ENCODE data around the gene CELF6. TPM values are rescaled to one million over a fixed set of nuclear protein-coding genes. Genes with fewer than 3 reads are reported as not detected.

CELF6 gene
- total RNA-seq, 3 donors from 2014 or later: 2.6 to 3.5 (median 2.9) TPM

DNA sequence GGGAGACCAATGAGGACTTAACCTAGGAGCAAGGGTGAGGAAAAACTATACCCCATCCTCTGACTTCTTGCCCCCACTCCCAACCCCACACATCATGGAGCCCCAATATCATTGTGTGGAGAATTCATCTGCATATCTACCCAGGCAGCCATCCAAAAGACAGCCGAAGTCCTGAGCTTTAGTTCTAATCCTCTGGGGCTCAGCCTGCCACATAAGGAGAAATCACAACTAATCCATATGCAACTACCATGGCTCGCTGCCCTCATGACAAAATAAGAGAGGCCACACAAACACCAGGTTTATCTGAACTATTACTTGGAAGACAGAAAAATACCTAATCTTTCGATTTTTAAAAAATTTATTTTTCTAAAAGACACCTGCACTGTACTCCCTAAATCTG is 38.2 kb upstream of the CELF6 start:
- TF ChIP-seq POLR2AphosphoS5 (IDR thresholded peaks at IDR 0.05) (no peak), POLR2A (IDR thresholded peaks at IDR 0.05) (no peak)
- TF ChIP-seq, protein P1, sequence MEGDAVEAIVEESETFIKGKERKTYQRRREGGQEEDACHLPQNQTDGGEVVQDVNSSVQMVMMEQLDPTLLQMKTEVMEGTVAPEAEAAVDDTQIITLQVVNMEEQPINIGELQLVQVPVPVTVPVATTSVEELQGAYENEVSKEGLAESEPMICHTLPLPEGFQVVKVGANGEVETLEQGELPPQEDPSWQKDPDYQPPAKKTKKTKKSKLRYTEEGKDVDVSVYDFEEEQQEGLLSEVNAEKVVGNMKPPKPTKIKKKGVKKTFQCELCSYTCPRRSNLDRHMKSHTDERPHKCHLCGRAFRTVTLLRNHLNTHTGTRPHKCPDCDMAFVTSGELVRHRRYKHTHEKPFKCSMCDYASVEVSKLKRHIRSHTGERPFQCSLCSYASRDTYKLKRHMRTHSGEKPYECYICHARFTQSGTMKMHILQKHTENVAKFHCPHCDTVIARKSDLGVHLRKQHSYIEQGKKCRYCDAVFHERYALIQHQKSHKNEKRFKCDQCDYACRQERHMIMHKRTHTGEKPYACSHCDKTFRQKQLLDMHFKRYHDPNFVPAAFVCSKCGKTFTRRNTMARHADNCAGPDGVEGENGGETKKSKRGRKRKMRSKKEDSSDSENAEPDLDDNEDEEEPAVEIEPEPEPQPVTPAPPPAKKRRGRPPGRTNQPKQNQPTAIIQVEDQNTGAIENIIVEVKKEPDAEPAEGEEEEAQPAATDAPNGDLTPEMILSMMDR (IDR thresholded peaks at IDR 0.05): no peak
- Histone ChIP-seq H3K27me3 (no peaks in the 10 kb centered on the region), H3K4me1 (peaks cover 4 to 6% of the 10 kb centered on the region in 2 donors), H3K36me3 (no peaks in the 10 kb centered on the region), H3K27ac (peak overlapping the region; percentile 82 to 91), H3K9me3 (no peaks in the 10 kb centered on the region), H3K4me3 (no peak overlapping the region)
- intact Hi-C loops (cut with DNase I; ENCODE audit: low total_unique reads): no loop called here
- DNase-seq (ENCODE audit: low spot score in 2 of 2): no peak

DNA sequence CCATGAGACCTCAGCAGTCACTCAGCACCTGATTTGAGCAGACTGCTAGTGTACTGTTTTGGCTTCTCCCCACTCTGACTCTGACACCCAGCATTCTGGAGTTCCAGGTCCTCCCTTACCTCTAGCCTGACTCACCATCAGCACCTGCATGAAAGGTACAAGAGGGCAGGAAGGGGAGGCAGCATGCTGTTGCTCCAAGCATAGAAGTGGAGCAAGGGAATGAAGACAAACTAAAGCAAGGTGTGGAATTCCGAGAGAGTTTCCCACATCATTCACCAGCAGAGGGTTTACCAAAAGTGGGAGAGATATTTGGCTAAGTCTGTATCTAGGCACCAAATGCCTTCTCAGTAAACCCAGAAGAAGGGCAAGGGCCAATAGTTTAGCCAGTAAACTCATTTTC is 34.5 kb upstream of the CELF6 start:
- Histone ChIP-seq H3K36me3 (no peaks in the 10 kb centered on the region), H3K4me1 (peaks cover 4 to 6% of the 10 kb centered on the region in 2 donors), H3K27me3 (no peaks in the 10 kb centered on the region), H3K9me3 (no peaks in the 10 kb centered on the region), H3K27ac (no peak overlapping the region), H3K4me3 (no peak overlapping the region)
- intact Hi-C loops (cut with DNase I; ENCODE audit: low total_unique reads): no loop called here
- no peak for DNase-seq (ENCODE audit: low spot score in 2 of 2)
- TF ChIP-seq POLR2A (IDR thresholded peaks at IDR 0.05) (no peak), POLR2AphosphoS5 (IDR thresholded peaks at IDR 0.05) (no peak)
- TF ChIP-seq, protein P1 (IDR thresholded peaks at IDR 0.05): no peak

DNA sequence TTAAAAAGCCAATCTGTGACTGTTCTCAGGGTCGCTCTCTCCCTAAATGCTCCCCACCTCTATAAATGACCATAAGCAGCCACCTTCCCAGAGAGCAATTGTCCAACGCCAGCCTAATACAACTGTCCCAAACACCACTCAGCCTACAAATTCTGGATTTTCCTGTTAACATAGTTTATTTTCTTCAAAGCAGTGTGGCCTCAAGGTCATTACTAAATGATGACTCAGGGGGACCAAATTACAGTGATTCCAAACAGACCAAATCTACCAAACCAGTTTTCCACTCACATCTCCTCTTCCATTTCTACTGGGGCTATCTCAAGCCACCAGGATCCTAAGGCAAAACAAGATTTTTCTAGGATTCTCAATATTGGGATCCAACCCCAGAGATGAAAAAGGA is 33.3 kb upstream of the CELF6 start:
- Histone ChIP-seq H3K27me3 (no peaks in the 10 kb centered on the region), H3K36me3 (no peaks in the 10 kb centered on the region), H3K4me1 (no peaks in the 10 kb centered on the region), H3K4me3 (no peak overlapping the region), H3K9me3 (no peaks in the 10 kb centered on the region), H3K27ac (no peak overlapping the region)
- TF ChIP-seq POLR2AphosphoS5 (IDR thresholded peaks at IDR 0.05) (no peak), POLR2A (IDR thresholded peaks at IDR 0.05) (no peak)
- TF ChIP-seq, protein P1 (IDR thresholded peaks at IDR 0.05): no peak
- intact Hi-C loops (cut with DNase I; ENCODE audit: low total_unique reads): no loop called here
- no peak for DNase-seq (ENCODE audit: low spot score in 2 of 2)

DNA sequence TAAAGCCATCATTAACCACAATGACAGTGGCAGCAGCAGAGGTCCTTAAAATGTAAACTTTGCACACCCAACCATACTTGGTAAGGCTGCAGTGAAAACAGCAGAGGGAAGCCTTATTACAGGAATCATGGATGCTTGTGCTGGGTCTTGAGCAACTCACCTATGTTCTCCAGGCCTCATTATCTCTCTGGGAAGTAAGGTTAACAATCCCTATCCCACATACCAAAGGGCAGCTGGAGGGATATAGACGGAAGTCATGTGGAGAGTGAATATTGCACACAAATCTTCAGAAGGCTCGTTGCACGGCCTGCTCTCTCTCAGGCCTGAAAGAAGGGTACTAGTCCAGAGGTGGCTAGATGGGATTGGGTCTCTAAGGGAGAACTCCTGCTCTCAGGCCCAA is 25.8 kb upstream of the CELF6 start:
- H3K4me1 ChIP-seq: no peaks in the 10 kb centered on the region
- intact Hi-C loops (cut with DNase I; ENCODE audit: low total_unique reads): loop anchor here (2.0 kb wide), 1 partner anchor 27 kb away; no protein-coding TSS in a partner anchor
- no peak overlapping the region for H3K27ac ChIP-seq
- peaks cover 9% of the 10 kb centered on the region for H3K36me3 ChIP-seq
- no peaks in the 10 kb centered on the region for H3K9me3 ChIP-seq
- DNase-seq (ENCODE audit: low spot score in 2 of 2): no peak
- H3K4me3 ChIP-seq: no peak overlapping the region
- no peaks in the 10 kb centered on the region for H3K27me3 ChIP-seq
- TF ChIP-seq POLR2AphosphoS5 (IDR thresholded peaks at IDR 0.05): no peak
- TF ChIP-seq, protein P1 (IDR thresholded peaks at IDR 0.05): no peak
- TF ChIP-seq POLR2A (IDR thresholded peaks at IDR 0.05): no peak

DNA sequence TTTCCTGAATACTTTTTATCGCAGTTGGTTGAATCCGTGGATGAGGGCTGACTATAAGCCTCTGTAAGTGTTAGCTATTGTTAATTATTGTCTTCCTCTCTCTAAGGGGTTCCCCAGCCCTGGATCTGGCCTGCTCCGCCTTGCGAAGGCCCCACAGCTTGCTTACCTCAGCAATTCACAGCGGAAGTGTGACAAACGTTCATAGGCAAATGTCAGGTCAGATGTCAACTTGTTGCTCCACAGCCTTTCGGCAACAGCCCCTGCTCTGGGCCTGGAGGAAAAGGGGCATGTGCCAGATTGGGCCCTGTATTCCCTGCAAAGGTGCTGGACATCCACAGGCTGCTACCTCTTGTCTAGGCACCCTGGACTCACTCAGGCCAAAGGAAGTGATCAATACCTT is 25.3 kb upstream of the CELF6 start:
- no peaks in the 10 kb centered on the region for H3K9me3 ChIP-seq
- H3K4me1 ChIP-seq: no peaks in the 10 kb centered on the region
- H3K27me3 ChIP-seq: no peaks in the 10 kb centered on the region
- intact Hi-C loops (cut with DNase I; ENCODE audit: low total_unique reads): no loop called here
- TF ChIP-seq POLR2AphosphoS5 (IDR thresholded peaks at IDR 0.05) (no peak), POLR2A (IDR thresholded peaks at IDR 0.05) (no peak)
- TF ChIP-seq, protein P1 (IDR thresholded peaks at IDR 0.05): no peak
- no peak for DNase-seq (ENCODE audit: low spot score in 2 of 2)
- peaks cover 9% of the 10 kb centered on the region for H3K36me3 ChIP-seq
- H3K4me3 ChIP-seq: no peak overlapping the region
- no peak overlapping the region for H3K27ac ChIP-seq
